GM12892 (cell line): ENCODE results near the gene DHX16.
A peak's percentile ranks its signal among the peaks of the same experiment; 100 is the strongest.

ENCODE experiments used
- POLR2A ChIP-seq: IDR thresholded peaks from 2 replicates; pipeline ENCODE4 v1.6.1; 2011; ENCODE audit warnings: low read depth, low read length, control low read depth
- POLR2AphosphoS5 ChIP-seq: IDR thresholded peaks from 2 replicates; pipeline ENCODE4 v1.6.1; 2011; ENCODE audit warnings: low read depth, low read length, control low read depth
- TAF1 ChIP-seq: IDR thresholded peaks from 2 replicates; pipeline ENCODE4 v1.6.1; 2011; ENCODE audit warnings: low read depth, mild to moderate bottlenecking, control low read depth, low read length, borderline replicate concordance

DNA sequence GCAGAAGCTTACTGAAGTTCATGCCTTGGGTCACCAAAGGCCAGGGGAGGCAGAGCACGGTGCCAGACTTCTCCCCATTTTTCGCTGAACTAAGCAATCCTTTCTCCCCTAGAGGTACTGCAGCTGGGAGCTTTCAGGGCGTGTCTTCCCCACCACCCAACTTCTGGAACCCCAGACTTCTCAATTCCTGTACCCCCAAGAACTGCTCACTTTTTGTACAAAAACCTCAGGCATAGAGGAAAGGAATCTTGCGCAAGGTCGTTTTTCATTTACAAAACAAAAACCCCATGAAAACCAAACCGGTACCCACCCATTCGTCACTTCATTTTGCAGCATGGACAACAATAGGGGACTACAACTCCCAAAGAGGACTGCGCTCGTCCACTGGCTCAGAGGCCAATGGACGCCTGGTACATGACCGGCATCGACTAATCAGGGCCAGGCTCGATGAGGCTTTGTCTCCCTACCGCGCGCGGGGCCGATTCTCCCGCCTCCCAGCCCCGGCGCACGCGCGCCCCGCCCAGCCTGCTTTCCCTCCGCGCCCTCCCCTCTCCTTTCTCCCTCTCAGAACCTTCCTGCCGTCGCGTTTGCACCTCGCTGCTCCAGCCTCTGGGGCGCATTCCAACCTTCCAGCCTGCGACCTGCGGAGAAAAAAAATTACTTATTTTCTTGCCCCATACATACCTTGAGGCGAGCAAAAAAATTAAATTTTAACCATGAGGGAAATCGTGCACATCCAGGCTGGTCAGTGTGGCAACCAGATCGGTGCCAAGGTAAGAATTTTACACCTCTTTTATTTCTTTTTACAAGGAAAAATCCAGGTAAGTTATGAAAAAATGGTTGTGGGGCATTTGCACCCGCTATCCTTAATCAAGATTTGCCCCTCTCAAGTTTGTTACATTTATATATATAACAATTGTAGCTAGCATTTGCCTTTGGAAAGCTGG lies 47.3 kb upstream of the DHX16 start, which contains the start of gene TUBB:
- TF ChIP-seq POLR2A (peak; percentile 93), POLR2AphosphoS5 (peak; percentile 91), TAF1 (peak; percentile 99)
